SK-N-SH (cell line): Measurements from ENCODE around the gene CNTNAP1. TPM values are rescaled to one million over a fixed set of nuclear protein-coding genes. Genes with fewer than 3 reads are reported as not detected.

ENCODE experiments used
- CTCF ChIA-PET: fragments of 300-600, 350-600 bp; formaldehyde crosslinking; extraction: SDS; loops from one replicate; lab custom pipeline; 2021; lab: Yijun Ruan, JAX
- POLR2A ChIA-PET: fragments of 350-600 bp; sonication (Branson Sonifier 250); formaldehyde crosslinking; extraction: SDS; loops from one replicate; lab custom pipeline; 2020; ENCODE audit warnings: antibody characterized with exemption, inconsistent platforms; lab: Yijun Ruan, JAX
- DNase-seq: peaks from one replicate; pipeline ENCODE4 v3.0.0; 2012
- H2AFZ ChIP-seq: fragments of 200-600 bp; sonication (generic); 2 replicates; pipeline ENCODE4 v1.8.1; 2016; ENCODE audit warnings: antibody characterized with exemption, mild to moderate bottlenecking, low read depth
- H3F3A ChIP-seq: fragments of 200-600 bp; sonication (generic); replicated peaks from 2 replicates; pipeline ENCODE3; 2016; ENCODE audit warnings: antibody characterized with exemption, mild to moderate bottlenecking; ENCODE audit not compliant: insufficient read depth
- H3K27ac ChIP-seq, 2 experiments: fragments of 200-500 bp in 1 of 2; fragments of 200-600 bp in 1 of 2; sonication (Bioruptor generic) in 1 of 2; sonication (generic), shearing (Covaris generic) in 1 of 2; 2 replicates each; pipeline versions ENCODE4 v1.5.1 to v1.6.1; 2014 to 2016; ENCODE audit warnings: low read depth in 2 of 2, inconsistent platforms in 1 of 2, low read length in 1 of 2, mild to moderate bottlenecking in 1 of 2, mixed read lengths in 1 of 2
- H3K27me3 ChIP-seq: fragments of 200-600 bp; sonication (generic), shearing (Covaris generic); 2 replicates; pipeline ENCODE4 v1.6.1; 2016; ENCODE audit warnings: mixed run types; ENCODE audit not compliant: insufficient read depth
- H3K36me3 ChIP-seq, 2 experiments: fragments of 200-500 bp in 1 of 2; fragments of 200-600 bp in 1 of 2; sonication (Bioruptor generic) in 1 of 2; sonication (generic) in 1 of 2; replicated peaks in 1 of 2; 2 replicates each; pipeline versions ENCODE3 to v1.5.1; 2014 to 2016; ENCODE audit warnings: low read length in 1 of 2, mild to moderate bottlenecking in 1 of 2; ENCODE audit not compliant: insufficient read depth in 2 of 2, control insufficient read depth in 1 of 2
- H3K4me1 ChIP-seq, 2 experiments: fragments of 200-500 bp in 1 of 2; fragments of 200-600 bp in 1 of 2; sonication (Bioruptor generic) in 1 of 2; sonication (generic), shearing (Covaris generic) in 1 of 2; 2 replicates each; pipeline versions ENCODE4 v1.5.1 to v1.6.1; 2014 to 2016; ENCODE audit warnings: low read depth in 1 of 2, low read length in 1 of 2, mixed run types in 1 of 2; ENCODE audit not compliant: insufficient read depth in 2 of 2, control insufficient read depth in 1 of 2
- H3K4me2 ChIP-seq: fragments of 200-600 bp; sonication (generic), shearing (Covaris generic); 2 replicates; pipeline ENCODE4 v1.6.1; 2017; ENCODE audit warnings: mixed run types
- H3K4me3 ChIP-seq, 2 experiments: fragments of 200-500 bp in 1 of 2; fragments of 200-600 bp in 1 of 2; sonication (Bioruptor generic) in 1 of 2; sonication (generic), shearing (Covaris generic) in 1 of 2; 2 replicates each; pipeline versions ENCODE4 v1.5.1 to v1.8.1; 2014 to 2016; ENCODE audit warnings: low read depth in 2 of 2, inconsistent platforms in 1 of 2, low read length in 1 of 2, mild to moderate bottlenecking in 1 of 2, mixed read lengths in 1 of 2, moderate library complexity in 1 of 2
- H3K79me2 ChIP-seq: fragments of 200-600 bp; sonication (generic); 2 replicates; pipeline ENCODE4 v1.8.1; 2017; ENCODE audit warnings: mild to moderate bottlenecking; ENCODE audit not compliant: insufficient read depth
- H3K9ac ChIP-seq: fragments of 200-600 bp; sonication (generic); 2 replicates; pipeline ENCODE4 v1.6.1; 2017; ENCODE audit warnings: mixed run types
- H3K9me2 ChIP-seq: fragments of 200-600 bp; sonication (generic); 2 replicates; pipeline ENCODE4 v1.6.1; 2017; ENCODE audit warnings: mixed run types
- H3K9me3 ChIP-seq: fragments of 200-600 bp; sonication (generic); 2 replicates; pipeline ENCODE4 v1.6.1; 2017; ENCODE audit warnings: mixed run types, mild to moderate bottlenecking, moderate library complexity
- H4K20me1 ChIP-seq: fragments of 200-600 bp; sonication (generic); 2 replicates; pipeline ENCODE4 v1.6.1; 2017; ENCODE audit warnings: mild to moderate bottlenecking, mixed run types; ENCODE audit not compliant: insufficient read depth
- ELF1 ChIP-seq: IDR thresholded peaks from 2 replicates; pipeline ENCODE4 v1.4.0; 2012
- EP300 ChIP-seq, 2 experiments: IDR thresholded peaks; 2 replicates each; pipeline versions ENCODE4 v1.4.0 to v1.6.1; 2012; ENCODE audit warnings: borderline replicate concordance in 1 of 2, low read depth in 1 of 2, low read length in 1 of 2
- FOSL2 ChIP-seq: IDR thresholded peaks from 2 replicates; pipeline ENCODE4 v1.4.0; 2012; ENCODE audit warnings: low read depth, mild to moderate bottlenecking, moderate library complexity, borderline replicate concordance
- FOXJ3 ChIP-seq: sonication (generic); formaldehyde crosslinking; IDR thresholded peaks from 2 replicates; pipeline ENCODE4 v1.5.1; 2020; ENCODE audit warnings: mild to moderate bottlenecking, missing genetic modification reagents
- GABPA ChIP-seq: IDR thresholded peaks from 2 replicates; pipeline ENCODE4 v1.4.0; 2012; ENCODE audit warnings: low read depth, mild to moderate bottlenecking
- GATA2 ChIP-seq: sonication (generic); formaldehyde crosslinking; IDR thresholded peaks from 2 replicates; pipeline ENCODE4 v1.5.0; 2020; ENCODE audit warnings: mild to moderate bottlenecking, missing genetic modification reagents
- JUND ChIP-seq: IDR thresholded peaks from 2 replicates; pipeline ENCODE4 v1.4.0; 2012
- MEF2A ChIP-seq: IDR thresholded peaks from 2 replicates; pipeline ENCODE4 v1.4.0; 2012; ENCODE audit warnings: low read depth, borderline replicate concordance
- MXI1 ChIP-seq: IDR thresholded peaks from 2 replicates; pipeline ENCODE4 v1.6.1; 2012; ENCODE audit warnings: mild to moderate bottlenecking, low read depth, low read length, improper control_type of control experiment
- POLR2AphosphoS5 ChIP-seq: IDR thresholded peaks from 2 replicates; pipeline ENCODE4 v1.6.1; 2012; ENCODE audit warnings: low read depth, low read length
- RFX5 ChIP-seq: IDR thresholded peaks from 2 replicates; pipeline ENCODE4 v1.6.1; 2012; ENCODE audit warnings: mild to moderate bottlenecking, improper control_type of control experiment, low read length
- RXRA ChIP-seq: IDR thresholded peaks from 2 replicates; pipeline ENCODE4 v1.4.0; 2012; ENCODE audit warnings: low read depth, mild to moderate bottlenecking, borderline replicate concordance
- TCF12 ChIP-seq: IDR thresholded peaks from 2 replicates; pipeline ENCODE4 v1.4.0; 2012
- YY1 ChIP-seq: IDR thresholded peaks from 2 replicates; pipeline ENCODE4 v1.4.0; 2012; ENCODE audit warnings: low read depth, mild to moderate bottlenecking
- WGBS: methylation state at CpG from one replicate; pipeline ENCODE4 v1.1.6; 2017; ENCODE audit warnings: low lambda C conversion rate; 5-methylcytosine and 5-hydroxymethylcytosine counted together
- polyA plus RNA-seq, 3 experiments: library from polyadenylated mRNA; depleted of rRNA; stranded (reverse); fragments of >200 nt; gene quantifications; 2 replicates each; pipeline ENCODE4 v1.2.3, GENCODE V29; 2012
- TF ChIP-seq, protein P1 (sequence below): IDR thresholded peaks from 2 replicates; pipeline ENCODE4 v1.4.0; 2012; ENCODE audit warnings: low read depth
- TF ChIP-seq, protein P2 (sequence below): fragments of 150-350 bp; IDR thresholded peaks from 2 replicates; pipeline ENCODE4 v1.6.1; 2016; ENCODE audit warnings: mild to moderate bottlenecking, low read depth, low read length
- TF ChIP-seq, protein P3 (sequence below): fragments of 150-350 bp; IDR thresholded peaks from 2 replicates; pipeline ENCODE4 v1.6.1; 2017; ENCODE audit warnings: antibody characterized with exemption, low read length, low read depth, borderline replicate concordance
- TF ChIP-seq, protein P4 (sequence below): IDR thresholded peaks from 2 replicates; pipeline ENCODE4; 2012
- TF ChIP-seq, protein P5 (sequence below): IDR thresholded peaks from 2 replicates; pipeline ENCODE4 v1.4.0; 2012; ENCODE audit warnings: low read depth, borderline replicate concordance

CNTNAP1 gene
- polyA plus RNA-seq, 1 of the 3 experiments (the other 2 are of a cell fraction): 92.7 TPM

DNA sequence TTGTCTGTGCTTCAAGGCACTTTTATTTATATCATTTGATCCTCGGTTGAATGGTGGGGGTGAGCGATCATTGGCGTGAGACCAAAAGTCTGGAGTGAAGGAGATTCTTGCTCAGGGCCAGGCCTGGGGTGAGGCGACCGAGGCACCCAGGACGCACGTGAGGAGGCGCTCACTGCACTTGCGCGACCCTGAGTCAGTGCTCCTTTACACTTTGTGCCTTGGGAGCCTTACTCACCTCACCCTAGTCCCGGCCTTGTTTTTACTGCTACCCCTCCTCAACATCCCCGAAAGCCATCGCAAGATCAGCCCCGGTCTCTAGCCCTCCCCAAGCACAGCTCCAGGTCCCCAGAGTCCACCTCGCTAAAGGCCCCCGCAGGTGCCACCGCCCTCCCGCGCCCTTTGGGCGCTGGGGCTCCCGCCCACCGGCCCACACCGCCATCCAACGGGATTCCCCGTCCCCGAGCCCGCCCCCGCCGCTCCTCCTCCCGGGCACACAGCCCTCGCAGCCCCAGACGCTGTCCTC is 62.0 kb downstream of the CNTNAP1 start:
- H3K9me3 ChIP-seq: no peaks in the 10 kb centered on the region
- TF ChIP-seq, protein P1, sequence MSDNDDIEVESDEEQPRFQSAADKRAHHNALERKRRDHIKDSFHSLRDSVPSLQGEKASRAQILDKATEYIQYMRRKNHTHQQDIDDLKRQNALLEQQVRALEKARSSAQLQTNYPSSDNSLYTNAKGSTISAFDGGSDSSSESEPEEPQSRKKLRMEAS: peak; percentile 86
- TF ChIP-seq, protein P2, sequence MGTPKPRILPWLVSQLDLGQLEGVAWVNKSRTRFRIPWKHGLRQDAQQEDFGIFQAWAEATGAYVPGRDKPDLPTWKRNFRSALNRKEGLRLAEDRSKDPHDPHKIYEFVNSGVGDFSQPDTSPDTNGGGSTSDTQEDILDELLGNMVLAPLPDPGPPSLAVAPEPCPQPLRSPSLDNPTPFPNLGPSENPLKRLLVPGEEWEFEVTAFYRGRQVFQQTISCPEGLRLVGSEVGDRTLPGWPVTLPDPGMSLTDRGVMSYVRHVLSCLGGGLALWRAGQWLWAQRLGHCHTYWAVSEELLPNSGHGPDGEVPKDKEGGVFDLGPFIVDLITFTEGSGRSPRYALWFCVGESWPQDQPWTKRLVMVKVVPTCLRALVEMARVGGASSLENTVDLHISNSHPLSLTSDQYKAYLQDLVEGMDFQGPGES: no peak
- TF ChIP-seq FOSL2 (no peak), EP300 (IDR thresholded peaks at IDR 0.05; ENCODE audit: borderline replicate concordance in 1 of 2, low read depth in 1 of 2, low read length in 1 of 2) (no peak), MXI1 (peak; percentile 70; the same call in 1 of the 2 replicates)
- no peaks in the 10 kb centered on the region for H3K36me3 ChIP-seq
- H3K27me3 ChIP-seq: no peaks in the 10 kb centered on the region
- H3K79me2 ChIP-seq: peaks cover 47% of the 10 kb centered on the region
- no peaks in the 10 kb centered on the region for H3K9me2 ChIP-seq
- H2AFZ ChIP-seq: peak overlapping the region; percentile 73
- WGBS: 2% methylated on average over 18 of the region's 32 CpGs
- POLR2A ChIA-PET: no interaction called here
- no peak for DNase-seq
- peak overlapping the region; percentile 60 to 70 for H3K4me3 ChIP-seq
- H4K20me1 ChIP-seq: no peaks in the 10 kb centered on the region
- peak overlapping the region; percentile 84 for H3K4me2 ChIP-seq
- H3K9ac ChIP-seq: peak overlapping the region; percentile 89
- CTCF ChIA-PET: interaction anchor here (1.0 to 2.7 kb wide), 3 partner anchors 17 to 19 kb away, joined by 3 to 10 read pairs (median 7); partner anchors contain the start of gene RAMP2
- no peaks in the 10 kb centered on the region for H3F3A ChIP-seq
- peak overlapping the region; percentile 81 to 88 for H3K27ac ChIP-seq
- peaks cover 0 to 11% of the 10 kb centered on the region in 2 experiments; a peak in 1 of 4 replicates for H3K4me1 ChIP-seq

DNA sequence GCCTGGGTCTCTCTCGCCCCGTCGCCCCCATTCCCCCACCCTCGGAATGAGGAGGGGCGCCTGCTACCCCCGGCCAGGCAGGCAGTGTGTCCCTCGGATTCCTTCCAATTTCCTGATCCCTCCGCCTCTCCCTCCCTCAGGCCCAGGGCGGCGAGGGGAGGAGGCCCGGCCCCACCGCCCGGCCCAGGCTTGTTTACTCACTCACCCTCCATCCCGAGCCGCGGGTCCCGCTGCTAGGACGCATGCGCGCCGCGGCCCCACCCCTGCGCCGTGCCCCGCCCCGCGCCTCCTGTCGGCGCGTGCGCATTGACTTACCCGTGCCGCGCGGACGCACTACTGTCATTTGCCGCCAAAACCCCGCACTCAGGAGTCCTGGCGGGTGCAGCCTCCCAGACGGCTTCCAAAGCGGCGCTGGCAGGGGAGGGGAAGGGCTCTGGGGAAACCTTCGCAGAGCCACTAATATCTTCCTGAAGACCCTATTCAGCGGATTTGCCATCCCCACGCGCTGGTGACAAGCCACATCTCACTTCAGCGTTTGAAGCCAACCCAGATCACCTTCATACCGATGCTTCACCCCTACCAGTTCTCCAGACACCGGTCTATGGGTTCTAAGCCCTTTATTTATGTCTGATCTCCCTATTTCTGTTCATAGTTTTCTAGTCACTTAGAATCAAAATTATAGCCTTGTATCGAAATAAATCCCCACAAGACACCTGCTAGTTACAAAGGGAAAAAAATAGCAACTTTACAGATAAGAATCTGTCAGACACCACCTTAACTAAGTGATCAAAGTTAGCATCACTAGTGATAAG is 62.7 kb downstream of the CNTNAP1 start, which contains the start of gene EZH1:
Gene EZH1, minus strand, starts transcription at position 235 of the 812 bp plus-strand sequence. CDS start 16,099 bp downstream, outside the sequence.
- H3F3A ChIP-seq: no peaks in the 10 kb centered on the region
- no peaks in the 10 kb centered on the region for H4K20me1 ChIP-seq
- H3K4me3 ChIP-seq: peak within 1 kb of the TSS; percentile 60 to 70
- no peaks in the 10 kb centered on the region for H3K36me3 ChIP-seq
- H3K4me1 ChIP-seq: peaks cover 0 to 11% of the 10 kb centered on the region in 2 experiments; a peak in 1 of 4 replicates
- H3K4me2 ChIP-seq: peak within 1 kb of the TSS; percentile 84
- POLR2A ChIA-PET: no interaction called here
- H3K9me3 ChIP-seq: no peaks in the 10 kb centered on the region
- no peaks in the 10 kb centered on the region for H3K9me2 ChIP-seq
- CTCF ChIA-PET: interaction anchor here (1.6 to 2.7 kb wide), 2 partner anchors 18 kb away, joined by 3 to 10 read pairs; no protein-coding TSS in a partner anchor
- H2AFZ ChIP-seq: peak within 1 kb of the TSS; percentile 95
- no peaks in the 10 kb centered on the region; the same call in 1 of the 2 replicates for H3K27me3 ChIP-seq
- H3K9ac ChIP-seq: peak within 1 kb of the TSS; percentile 89
- H3K79me2 ChIP-seq: peaks cover 45% of the 10 kb centered on the region
- H3K27ac ChIP-seq: peak within 1 kb of the TSS; percentile 81 to 88
- WGBS: 11% methylated on average over 26 of the region's 50 CpGs
- peak; percentile 100 for DNase-seq
- TF ChIP-seq GATA2 (CRISPR knock-in tag) (no peak), GABPA (no peak), MEF2A (no peak), JUND (no peak), RXRA (no peak), YY1 (no peak), ELF1 (no peak), FOXJ3 (CRISPR knock-in tag) (no peak), RFX5 (no peak), TCF12 (no peak), POLR2AphosphoS5 (peak; percentile 85)
- TF ChIP-seq, protein P3, sequence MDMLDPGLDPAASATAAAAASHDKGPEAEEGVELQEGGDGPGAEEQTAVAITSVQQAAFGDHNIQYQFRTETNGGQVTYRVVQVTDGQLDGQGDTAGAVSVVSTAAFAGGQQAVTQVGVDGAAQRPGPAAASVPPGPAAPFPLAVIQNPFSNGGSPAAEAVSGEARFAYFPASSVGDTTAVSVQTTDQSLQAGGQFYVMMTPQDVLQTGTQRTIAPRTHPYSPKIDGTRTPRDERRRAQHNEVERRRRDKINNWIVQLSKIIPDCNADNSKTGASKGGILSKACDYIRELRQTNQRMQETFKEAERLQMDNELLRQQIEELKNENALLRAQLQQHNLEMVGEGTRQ: no peak
- TF ChIP-seq, protein P1: peak; percentile 99
- TF ChIP-seq, protein P4, sequence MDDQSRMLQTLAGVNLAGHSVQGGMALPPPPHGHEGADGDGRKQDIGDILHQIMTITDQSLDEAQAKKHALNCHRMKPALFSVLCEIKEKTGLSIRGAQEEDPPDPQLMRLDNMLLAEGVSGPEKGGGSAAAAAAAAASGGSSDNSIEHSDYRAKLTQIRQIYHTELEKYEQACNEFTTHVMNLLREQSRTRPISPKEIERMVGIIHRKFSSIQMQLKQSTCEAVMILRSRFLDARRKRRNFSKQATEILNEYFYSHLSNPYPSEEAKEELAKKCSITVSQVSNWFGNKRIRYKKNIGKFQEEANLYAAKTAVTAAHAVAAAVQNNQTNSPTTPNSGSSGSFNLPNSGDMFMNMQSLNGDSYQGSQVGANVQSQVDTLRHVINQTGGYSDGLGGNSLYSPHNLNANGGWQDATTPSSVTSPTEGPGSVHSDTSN: no peak
- TF ChIP-seq, protein P5, sequence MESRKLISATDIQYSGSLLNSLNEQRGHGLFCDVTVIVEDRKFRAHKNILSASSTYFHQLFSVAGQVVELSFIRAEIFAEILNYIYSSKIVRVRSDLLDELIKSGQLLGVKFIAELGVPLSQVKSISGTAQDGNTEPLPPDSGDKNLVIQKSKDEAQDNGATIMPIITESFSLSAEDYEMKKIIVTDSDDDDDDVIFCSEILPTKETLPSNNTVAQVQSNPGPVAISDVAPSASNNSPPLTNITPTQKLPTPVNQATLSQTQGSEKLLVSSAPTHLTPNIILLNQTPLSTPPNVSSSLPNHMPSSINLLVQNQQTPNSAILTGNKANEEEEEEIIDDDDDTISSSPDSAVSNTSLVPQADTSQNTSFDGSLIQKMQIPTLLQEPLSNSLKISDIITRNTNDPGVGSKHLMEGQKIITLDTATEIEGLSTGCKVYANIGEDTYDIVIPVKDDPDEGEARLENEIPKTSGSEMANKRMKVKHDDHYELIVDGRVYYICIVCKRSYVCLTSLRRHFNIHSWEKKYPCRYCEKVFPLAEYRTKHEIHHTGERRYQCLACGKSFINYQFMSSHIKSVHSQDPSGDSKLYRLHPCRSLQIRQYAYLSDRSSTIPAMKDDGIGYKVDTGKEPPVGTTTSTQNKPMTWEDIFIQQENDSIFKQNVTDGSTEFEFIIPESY: no peak
- TF ChIP-seq, protein P2: no peak
